ENCODE data around the gene TPSB2. TPM values are rescaled to one million over a fixed set of nuclear protein-coding genes. Genes with fewer than 3 reads are reported as not detected.

TPSB2 gene
- total RNA-seq, 1 donor from 2014 or later = not detected

DNA sequence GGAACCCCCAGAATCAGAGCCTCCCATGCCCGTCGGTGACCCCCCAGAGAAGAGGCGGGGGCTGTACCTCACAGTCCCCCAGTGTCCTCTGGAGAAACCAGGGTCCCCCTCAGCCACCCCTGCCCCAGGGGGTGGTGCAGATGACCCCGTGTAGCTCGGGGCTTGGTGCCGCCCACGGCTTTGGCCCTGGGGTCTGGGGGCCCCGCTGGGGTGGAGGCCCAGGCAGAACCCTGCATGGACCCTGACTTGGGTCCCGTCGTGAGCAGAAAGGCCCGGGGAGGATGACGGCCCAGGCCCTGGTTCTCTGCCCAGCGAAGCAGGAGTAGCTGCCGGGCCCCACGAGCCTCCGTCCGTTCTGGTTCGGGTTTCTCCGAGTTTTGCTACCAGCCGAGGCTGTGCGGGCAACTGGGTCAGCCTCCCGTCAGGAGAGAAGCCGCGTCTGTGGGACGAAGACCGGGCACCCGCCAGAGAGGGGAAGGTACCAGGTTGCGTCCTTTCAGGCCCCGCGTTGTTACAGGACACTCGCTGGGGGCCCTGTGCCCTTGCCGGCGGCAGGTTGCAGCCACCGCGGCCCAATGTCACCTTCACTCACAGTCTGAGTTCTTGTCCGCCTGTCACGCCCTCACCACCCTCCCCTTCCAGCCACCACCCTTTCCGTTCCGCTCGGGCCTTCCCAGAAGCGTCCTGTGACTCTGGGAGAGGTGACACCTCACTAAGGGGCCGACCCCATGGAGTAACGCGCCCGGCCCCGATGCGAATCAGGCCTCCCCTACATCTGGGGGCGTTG, 8.9 kb downstream of the TPSB2 start:
- H3K4me3 ChIP-seq = no peak overlapping the region
- no peak for TF ChIP-seq CTCF (IDR thresholded peaks at IDR 0.05)
- peaks cover 0 to 2% of the 10 kb centered on the region in 2 donors for H3K36me3 ChIP-seq
- intact Hi-C loops (cut with DNase I) = no loop called here
- H3K27ac ChIP-seq = no peak overlapping the region
- DNase-seq (ENCODE audit: low spot score in 2 of 2) = no peak
- no peaks in the 10 kb centered on the region for H3K27me3 ChIP-seq
- no peaks in the 10 kb centered on the region for H3K9me3 ChIP-seq
- no peaks in the 10 kb centered on the region for H3K4me1 ChIP-seq

- no peaks in the 10 kb centered on the region for H3K27me3 ChIP-seq
- no peaks in the 10 kb centered on the region for H3K4me1 ChIP-seq
- H3K36me3 ChIP-seq = peaks cover 0 to 2% of the 10 kb centered on the region in 2 donors
- TF ChIP-seq CTCF (IDR thresholded peaks at IDR 0.05) = no peak
- no peak overlapping the region for H3K27ac ChIP-seq
- intact Hi-C loops (cut with DNase I) = no loop called here
- H3K4me3 ChIP-seq = no peak overlapping the region
- DNase-seq (ENCODE audit: low spot score in 2 of 2) = no peak
- no peaks in the 10 kb centered on the region for H3K9me3 ChIP-seq
These were observed 9.8 kb downstream of the TPSB2 start for GRCh38 chr16:1220098-1220728.

- no peak for TF ChIP-seq CTCF (IDR thresholded peaks at IDR 0.05)
- Histone ChIP-seq H3K9me3 (no peaks in the 10 kb centered on the region), H3K27ac (no peak overlapping the region), H3K4me1 (no peaks in the 10 kb centered on the region), H3K36me3 (peaks cover 0 to 2% of the 10 kb centered on the region in 2 donors), H3K27me3 (no peaks in the 10 kb centered on the region), H3K4me3 (no peak overlapping the region)
- intact Hi-C loops (cut with DNase I) = loop anchor here (10.0 kb wide), 1 partner anchor 46 kb away; no protein-coding TSS in a partner anchor
- DNase-seq (ENCODE audit: low spot score in 2 of 2) = no peak
These were observed 10.9 kb downstream of the TPSB2 start for GRCh38 chr16:1218930-1219611.

DNA sequence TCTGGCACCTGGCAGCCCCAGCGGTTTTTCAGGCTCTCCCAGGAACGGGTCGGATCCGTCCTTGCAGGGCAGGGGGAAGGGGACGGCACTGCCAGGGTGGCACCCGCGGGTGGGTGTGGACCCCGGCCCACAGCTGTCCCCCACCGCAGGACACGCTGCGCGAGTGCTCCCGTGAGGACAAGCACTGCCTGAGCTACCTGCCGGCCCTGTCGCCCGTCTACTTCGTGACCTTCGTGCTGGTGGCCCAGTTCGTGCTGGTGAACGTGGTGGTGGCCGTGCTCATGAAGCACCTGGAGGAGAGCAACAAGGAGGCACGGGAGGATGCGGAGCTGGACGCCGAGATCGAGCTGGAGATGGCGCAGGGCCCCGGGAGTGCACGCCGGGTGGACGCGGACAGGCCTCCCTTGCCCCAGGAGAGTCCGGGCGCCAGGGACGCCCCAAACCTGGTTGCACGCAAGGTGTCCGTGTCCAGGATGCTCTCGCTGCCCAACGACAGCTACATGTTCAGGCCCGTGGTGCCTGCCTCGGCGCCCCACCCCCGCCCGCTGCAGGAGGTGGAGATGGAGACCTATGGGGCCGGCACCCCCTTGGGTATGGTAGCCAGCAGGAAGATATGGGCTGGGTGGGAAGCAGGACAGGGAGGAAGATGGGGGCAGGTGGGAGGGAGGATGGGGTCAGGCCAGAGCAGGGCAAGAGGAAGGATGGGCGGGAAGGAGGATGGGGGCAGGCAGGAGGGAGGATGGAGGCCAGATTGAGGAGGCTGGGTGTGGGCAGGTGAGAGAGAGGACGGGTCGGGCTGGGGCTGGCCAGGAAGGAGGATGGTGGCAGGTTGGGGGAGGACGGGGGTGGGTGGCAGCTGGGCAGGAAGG, 11.7 kb downstream of the TPSB2 start:
- Histone ChIP-seq H3K27me3 (no peaks in the 10 kb centered on the region), H3K36me3 (peaks cover 0 to 2% of the 10 kb centered on the region in 2 donors), H3K9me3 (no peaks in the 10 kb centered on the region), H3K27ac (no peak overlapping the region), H3K4me1 (no peaks in the 10 kb centered on the region), H3K4me3 (no peak overlapping the region)
- intact Hi-C loops (cut with DNase I) = loop anchor here (10.0 kb wide), 1 partner anchor 47 kb away; no protein-coding TSS in a partner anchor
- TF ChIP-seq CTCF (IDR thresholded peaks at IDR 0.05) = no peak
- no peak for DNase-seq (ENCODE audit: low spot score in 2 of 2)

GRCh38 chr16:1217526-1217925, 12.5 kb downstream of the TPSB2 start:
- Histone ChIP-seq H3K27me3 (no peaks in the 10 kb centered on the region), H3K27ac (no peak overlapping the region), H3K4me3 (no peak overlapping the region), H3K36me3 (peaks cover 0 to 2% of the 10 kb centered on the region in 2 donors), H3K9me3 (no peaks in the 10 kb centered on the region), H3K4me1 (no peaks in the 10 kb centered on the region)
- TF ChIP-seq CTCF (IDR thresholded peaks at IDR 0.05) = no peak
- DNase-seq (ENCODE audit: low spot score in 2 of 2) = no peak
- intact Hi-C loops (cut with DNase I) = loop anchor here (10.0 kb wide), 1 partner anchor 47 kb away; no protein-coding TSS in a partner anchor

All from ascending aorta (tissue), 2 donors.